ENCODE results near the gene LRRN3.

- TF ChIP-seq POLR2AphosphoS5 (IDR thresholded peaks at IDR 0.05; ENCODE audit: insufficient read depth in 1 of 2, low read depth in 1 of 2) (no peak), CTCF (IDR thresholded peaks at IDR 0.05) (no peak)
These were observed 17.6 kb downstream of the LRRN3 start for GRCh38 chr7:111108496-111108895.

Measured in vagina (tissue), 2 donors.